ENCODE data around the gene PTPN2. TPM values are rescaled to one million over a fixed set of nuclear protein-coding genes. Genes with fewer than 3 reads are reported as not detected.

The PTPN2 gene
- 17.1 and 36.3 TPM in 2 replicates for total RNA-seq (ENCODE audit: low replicate concordance)

GRCh38 chr18:12883684-12884405 lies at the start of gene PTPN2:
Gene PTPN2, minus strand, starts transcription at chr18:12884237. Its CDS starts 96 bp downstream, at chr18:12884141.

Other genes starting within 250 kb of the PTPN2 start
- gene SPIRE1, start 226.1 kb downstream of the PTPN2 start, total RNA-seq (ENCODE audit: low replicate concordance) = 16.3 and 29.5 TPM in 2 replicates
- 6.4 and 8.9 TPM in 2 replicates for gene CEP76, start 181.5 kb downstream of the PTPN2 start, total RNA-seq (ENCODE audit: low replicate concordance)
- gene PSMG2, start 181.2 kb downstream of the PTPN2 start, total RNA-seq (ENCODE audit: low replicate concordance) = 28.9 and 53.3 TPM in 2 replicates
- gene SEH1L, start 63.8 kb upstream of the PTPN2 start, total RNA-seq (ENCODE audit: low replicate concordance) = 28.8 and 42.9 TPM in 2 replicates
- 21.1 and 23.2 TPM in 2 replicates for gene CEP192, start 107.1 kb upstream of the PTPN2 start, total RNA-seq (ENCODE audit: low replicate concordance)